DMS 273 treated with DMSO at 0.1 percent for 48 hours (cell line): ENCODE data around the gene RIN2.

ENCODE experiments used
- DNase-seq: peaks from one replicate; lab custom pipeline; 2025; lab: John Stamatoyannopoulos, UW

The RIN2 gene

DNA sequence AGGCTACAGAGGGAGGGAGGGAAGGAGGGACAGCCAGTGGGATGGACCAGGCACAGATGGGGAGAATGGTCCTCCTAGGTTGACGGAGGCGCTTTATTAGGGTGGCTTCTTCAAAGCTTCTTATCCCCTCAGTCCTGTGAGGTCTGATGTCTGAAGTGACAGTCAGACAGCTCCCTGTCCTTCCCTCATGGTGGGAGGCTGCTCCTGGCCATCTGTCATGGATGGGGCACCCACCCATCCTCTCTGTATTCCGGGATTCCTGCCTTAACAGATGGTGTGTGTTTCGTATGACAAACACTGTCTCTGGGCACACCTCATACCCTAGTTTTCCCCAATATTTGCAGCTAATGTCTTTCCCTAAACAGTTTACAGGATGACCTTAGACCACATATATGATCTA lies 7.9 kb downstream of the RIN2 start:
- no peak for DNase-seq

DNA sequence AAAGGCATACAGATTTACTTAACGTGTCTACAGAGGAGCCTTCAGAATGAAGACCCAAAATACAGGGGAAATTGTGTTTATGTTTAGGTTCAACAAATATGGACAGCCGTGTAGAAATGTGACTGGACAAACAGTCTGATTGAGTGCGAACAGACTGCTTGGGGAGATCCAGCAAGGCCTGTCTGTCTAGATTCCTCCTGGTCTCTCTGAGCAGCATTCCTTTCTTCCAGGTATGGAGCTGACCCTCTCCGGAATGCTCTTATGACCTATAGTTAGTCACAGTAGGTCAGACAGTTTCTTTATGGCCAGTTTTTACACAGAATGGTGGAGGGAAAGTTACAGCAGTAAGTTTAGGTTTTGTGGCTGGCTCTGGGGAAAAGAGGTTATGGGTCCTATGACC lies 9.0 kb downstream of the RIN2 start:
- no peak for DNase-seq

GRCh38 chr20:19768325-19768842 lies 10.3 kb downstream of the RIN2 start:
- DNase-seq, result no peak

GRCh38 chr20:19769507-19769906 lies 11.4 kb downstream of the RIN2 start:
- no peak for DNase-seq

DNA sequence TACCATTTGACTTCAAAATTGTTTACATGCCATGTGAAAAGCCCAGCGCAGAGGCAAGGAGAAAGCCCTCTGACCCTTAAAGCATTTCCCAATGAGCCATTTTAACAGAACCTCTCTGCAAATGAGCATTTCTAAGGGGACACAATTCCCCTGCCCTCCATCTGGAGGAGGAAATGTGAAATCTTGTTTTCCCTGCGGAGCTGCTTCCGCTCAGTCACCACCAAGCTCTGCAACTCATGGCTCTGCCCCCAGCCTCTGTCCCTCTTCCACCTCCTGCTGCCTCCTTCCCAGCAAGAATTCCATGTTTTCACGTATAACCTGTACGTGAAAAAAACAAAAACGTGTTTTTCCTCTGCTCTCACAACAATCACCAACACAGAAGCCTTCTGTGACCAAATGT lies 12.3 kb downstream of the RIN2 start:
- DNase-seq, result no peak

DNA sequence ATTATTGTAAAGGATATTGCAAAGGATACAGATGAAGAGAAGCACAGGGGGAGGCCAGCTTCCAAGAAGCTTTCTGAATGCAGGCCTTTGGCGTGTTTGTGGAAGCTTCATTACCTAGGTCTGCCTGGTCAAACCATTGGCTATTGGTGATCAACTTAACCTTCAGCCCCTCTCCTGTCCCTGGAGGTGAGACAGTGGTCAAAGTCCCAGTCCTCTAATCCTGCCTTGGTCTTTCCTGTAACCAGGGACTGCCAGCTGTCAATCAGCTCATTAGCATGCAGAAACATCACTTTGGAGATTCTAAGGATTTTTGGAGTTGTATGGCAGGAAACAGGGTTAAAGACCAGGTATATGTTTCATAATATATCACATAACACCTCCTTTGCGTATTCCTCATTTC lies 13.0 kb downstream of the RIN2 start:
- DNase-seq, result no peak

DNA sequence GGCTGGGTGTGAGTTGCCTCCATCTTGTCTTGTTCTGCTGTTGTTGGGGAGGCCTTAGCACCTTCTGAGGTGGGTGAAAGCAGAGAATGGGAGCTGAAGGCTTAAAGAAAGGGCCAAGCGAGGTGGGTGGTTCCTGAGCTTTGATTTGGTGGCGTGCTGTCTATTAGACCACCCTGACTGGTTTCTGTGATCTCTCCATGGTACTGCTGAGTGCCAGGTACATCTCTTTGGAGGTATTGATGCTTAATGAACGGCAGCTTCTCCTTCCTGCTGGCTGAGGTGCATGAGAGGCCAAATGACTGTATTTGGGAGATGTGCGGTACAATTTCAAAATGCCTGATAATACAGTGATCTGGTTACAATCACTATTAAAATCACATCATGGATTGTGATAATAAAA lies 15.4 kb downstream of the RIN2 start:
- DNase-seq, result no peak

- no peak for DNase-seq
These were observed 16.3 kb downstream of the RIN2 start for GRCh38 chr20:19774135-19774933.

DNA sequence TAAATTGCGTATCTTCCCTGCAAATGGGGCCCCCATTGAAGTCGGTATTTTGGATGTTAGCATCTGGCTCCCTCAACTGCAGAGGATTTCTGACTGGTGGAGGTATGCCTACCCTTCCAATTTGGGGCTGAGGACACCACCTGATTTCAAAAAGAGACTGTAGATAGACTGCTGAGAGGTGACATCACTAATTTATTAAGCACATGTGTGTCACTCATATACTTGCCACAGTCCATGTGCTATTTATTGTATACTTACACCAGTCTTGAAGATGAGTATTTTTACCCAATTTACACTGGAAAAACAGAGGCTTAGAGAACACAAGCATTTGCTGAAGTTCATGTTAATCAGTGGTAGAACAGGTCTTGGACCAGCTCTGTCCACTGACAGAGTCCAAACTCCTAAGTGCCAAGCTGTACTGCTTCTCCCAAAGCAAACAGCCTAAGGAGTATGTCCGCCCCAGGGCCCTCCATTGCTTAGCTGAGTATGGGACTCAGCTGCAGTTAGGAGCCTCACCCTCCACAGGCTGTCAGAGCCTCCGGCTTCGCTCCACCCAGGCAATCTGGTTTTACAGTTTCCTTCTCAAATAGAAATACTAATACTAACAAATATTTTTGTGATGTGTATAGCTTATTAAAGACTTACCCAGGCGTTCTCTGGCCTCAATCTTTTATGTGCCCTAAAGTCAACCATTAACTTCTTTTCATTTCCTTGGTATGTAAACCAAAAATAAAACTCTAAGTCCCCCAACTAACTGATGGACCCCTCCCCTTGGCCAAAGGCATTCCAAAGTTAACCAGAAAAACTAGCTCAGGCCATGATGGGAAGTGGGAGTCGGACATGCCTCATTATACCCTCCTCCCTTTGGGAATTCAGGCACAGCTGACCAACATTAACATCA lies 17.5 kb downstream of the RIN2 start:
- no peak for DNase-seq

DNA sequence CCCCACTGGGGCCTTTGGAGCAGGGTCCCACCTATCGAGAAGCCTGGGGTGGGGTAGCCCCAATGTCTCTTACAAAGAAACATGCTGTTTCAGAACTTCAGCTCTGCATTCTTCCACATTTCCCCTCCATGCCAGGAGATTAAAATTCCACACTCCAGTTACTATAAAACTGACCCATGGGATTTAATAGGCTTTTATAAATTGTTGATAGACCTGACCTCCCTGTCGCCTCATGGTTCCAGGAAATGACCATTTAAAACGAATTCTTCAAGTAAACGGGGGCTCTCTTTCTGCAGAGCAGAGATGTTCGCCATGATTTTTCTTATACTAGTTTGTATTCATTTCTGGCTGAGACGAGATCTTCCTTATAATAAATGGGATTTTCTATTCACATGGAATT lies 19.3 kb downstream of the RIN2 start:
- no peak for DNase-seq

DNA sequence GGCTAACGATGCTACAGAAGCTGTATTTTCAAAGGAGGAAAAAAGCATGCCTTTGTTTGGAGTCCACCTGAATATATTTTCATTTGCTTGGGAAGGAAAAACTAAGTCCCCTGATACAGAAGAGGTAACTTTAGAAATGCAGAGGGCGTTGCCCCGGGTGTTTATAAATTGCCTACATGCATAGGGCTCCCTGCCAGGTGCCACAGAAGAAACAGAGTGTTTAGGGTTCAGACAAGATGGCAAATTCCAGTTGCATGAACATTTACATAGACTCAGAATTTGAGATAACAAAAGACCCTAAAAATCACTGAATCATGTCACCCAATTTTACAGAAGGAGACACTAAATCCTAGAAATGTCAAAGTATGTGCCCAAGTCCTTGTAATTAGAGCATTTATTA lies 19.9 kb downstream of the RIN2 start:
- DNase-seq, result no peak

DNA sequence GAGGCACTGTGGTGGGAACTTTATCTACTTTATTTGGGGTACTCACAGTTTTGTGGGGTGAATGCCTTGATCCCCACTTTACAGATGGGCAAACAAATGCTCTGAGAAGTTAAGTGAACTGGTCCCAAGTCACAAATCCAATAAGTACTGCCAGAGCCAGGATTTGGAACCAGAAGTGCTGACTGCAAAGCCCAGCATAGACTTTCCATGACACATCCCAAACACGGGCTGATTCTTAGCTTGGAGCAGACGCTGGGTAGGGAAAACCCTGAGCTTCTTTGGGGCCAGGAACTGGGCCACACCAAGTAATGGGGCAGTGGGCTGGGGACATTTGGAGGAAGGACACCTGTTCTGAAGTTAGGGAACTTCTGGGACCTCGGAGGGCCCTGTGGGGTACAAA lies 20.3 kb downstream of the RIN2 start:
- no peak for DNase-seq

DNA sequence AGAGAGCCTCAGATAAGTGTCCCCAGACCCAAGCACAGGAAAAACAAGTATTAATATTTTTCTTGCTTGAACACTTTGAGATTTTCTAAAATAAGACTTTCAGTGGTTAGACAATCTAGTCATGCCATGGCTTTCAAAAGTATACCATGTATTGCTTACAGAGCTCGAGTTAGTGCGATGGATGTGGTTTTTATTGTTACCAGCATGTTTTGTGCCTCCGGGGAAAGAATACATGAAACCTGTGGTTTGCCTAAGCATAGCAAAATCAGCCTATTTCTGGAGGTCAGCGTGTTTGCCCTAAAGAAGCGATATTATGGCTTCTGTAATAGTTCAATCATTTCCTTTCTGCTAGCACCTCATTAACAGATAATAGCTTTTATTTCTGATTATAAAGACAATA lies 21.6 kb downstream of the RIN2 start:
- DNase-seq, result no peak

- peak; percentile 38 for DNase-seq
These were observed 22.2 kb downstream of the RIN2 start for GRCh38 chr20:19780261-19780660.

- no peak for DNase-seq
These were observed 23.2 kb downstream of the RIN2 start for GRCh38 chr20:19781235-19781634.

GRCh38 chr20:19782669-19783068 lies 24.6 kb downstream of the RIN2 start:
- DNase-seq, result no peak

DNA sequence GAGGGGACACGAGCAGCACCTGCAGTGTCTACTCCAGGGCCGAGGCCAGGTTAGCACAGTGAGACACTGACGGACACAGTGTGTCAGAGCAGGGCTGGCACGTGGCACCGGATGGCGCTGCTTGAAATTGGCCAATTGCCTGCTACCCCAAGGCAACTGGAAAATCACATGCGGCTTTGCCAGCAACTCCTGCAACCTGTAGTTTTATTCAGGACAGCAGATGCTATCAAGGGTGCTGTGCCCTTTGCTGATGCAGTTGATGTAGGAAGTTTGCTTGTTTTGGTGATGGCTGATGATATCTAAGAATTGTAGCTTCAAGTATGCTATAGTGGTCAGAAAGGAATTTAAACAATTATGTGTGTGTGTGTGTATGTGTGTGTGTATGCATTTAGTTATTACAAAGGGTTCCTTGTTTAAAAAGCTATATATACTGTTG lies 25.9 kb downstream of the RIN2 start:
- no peak for DNase-seq

- peak; percentile 68 for DNase-seq
These were observed 26.6 kb downstream of the RIN2 start for GRCh38 chr20:19784511-19785172.

GRCh38 chr20:19785173-19785982 lies 27.3 kb downstream of the RIN2 start:
- DNase-seq, result no peak

DNA sequence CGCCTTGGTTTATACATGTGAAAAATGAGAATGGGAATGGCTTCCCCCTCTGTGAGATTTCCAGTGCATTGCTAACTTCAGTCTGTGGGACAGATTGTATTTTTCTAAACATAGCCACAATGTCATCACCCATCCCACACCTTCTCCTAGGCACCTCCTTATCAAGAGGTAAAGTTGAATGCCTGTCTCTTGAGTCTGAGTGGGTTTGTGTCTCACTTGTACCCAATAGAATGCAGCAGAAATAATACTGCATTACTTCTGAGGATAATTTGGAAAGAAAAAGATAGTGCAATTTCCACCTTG lies 27.9 kb downstream of the RIN2 start:
- DNase-seq, result no peak

GRCh38 chr20:19786311-19786710 lies 28.3 kb downstream of the RIN2 start:
- DNase-seq, result peak; percentile 85

GRCh38 chr20:19787366-19787765 lies 29.3 kb downstream of the RIN2 start:
- DNase-seq, result no peak
